Erythroblast (primary cell): ENCODE data around the gene OSBPL10.

Experiments
- GATA1 ChIP-seq: IDR thresholded peaks from 2 replicates; pipeline ENCODE4 v1.6.1; 2011; ENCODE audit warnings: low read depth, mild to moderate bottlenecking, control low read depth, low read length, moderate library complexity
- POLR2A ChIP-seq: IDR thresholded peaks from 2 replicates; pipeline ENCODE4 v1.6.1; 2011; ENCODE audit warnings: mild to moderate bottlenecking, low read length

DNA sequence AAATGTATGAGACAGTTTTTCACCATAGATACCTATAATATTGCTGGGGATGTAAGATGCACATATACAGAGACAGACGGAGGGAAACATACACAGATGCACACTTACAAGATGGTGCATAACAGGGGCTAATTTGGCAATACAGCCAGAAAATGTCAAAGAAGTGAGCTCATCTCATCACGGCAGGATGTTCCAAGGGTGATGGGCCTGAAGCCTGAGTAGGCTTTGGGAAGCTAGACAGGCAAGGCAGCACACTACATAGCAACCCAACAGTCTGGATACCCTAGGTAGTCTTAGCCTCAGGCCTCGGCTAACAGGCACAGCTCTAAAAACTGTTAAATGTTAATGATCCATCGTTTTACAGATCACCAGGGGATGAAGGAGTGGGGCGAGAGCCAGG is 148.5 kb downstream of the OSBPL10 start:
- TF ChIP-seq POLR2A (no peak), GATA1 (no peak)
